GM12878 (cell line): ENCODE results near the gene SH3BGRL2. TPM values are rescaled to one million over a fixed set of nuclear protein-coding genes. Genes with fewer than 3 reads are reported as not detected.

Source experiments
- ATAC-seq: fragments of 200-7000 bp; cut with Tn5 transposase; 3 replicates; pipeline ENCODE4 v1.9.1; 2020; ENCODE audit warnings: mild to moderate bottlenecking, moderate library complexity
- BruUV-seq: library from RNA; stranded (reverse); fragments of 400-500 nt; replicated peaks from 2 replicates; lab custom pipeline; 2021; lab: Mats Ljungman, UMichigan
- CTCF ChIA-PET: fragments of 300-600 bp; sonication (Branson Sonifier 250); formaldehyde crosslinking; extraction: SDS; loops from one replicate; lab custom pipeline; 2021; ENCODE audit warnings: inconsistent platforms; lab: Yijun Ruan, JAX
- POLR2A ChIA-PET: fragments of 350-600 bp; formaldehyde crosslinking; extraction: SDS; loops from one replicate; lab custom pipeline; 2021; ENCODE audit warnings: inconsistent platforms; lab: Charles Lee
- RAD21 ChIA-PET: fragments of 300-600 bp; sonication (Branson Sonifier 250); formaldehyde crosslinking; loops from one replicate; lab custom pipeline; 2023; ENCODE audit warnings: antibody characterized with exemption; ENCODE audit not compliant: unreplicated experiment; lab: Charles Lee
- SMC1A ChIA-PET: fragments of 300-600 bp; sonication (Branson Sonifier 250); formaldehyde crosslinking; loops from one replicate; lab custom pipeline; 2023; ENCODE audit not compliant: unreplicated experiment, uncharacterized antibody; lab: Charles Lee
- DNase-seq: peaks from one replicate; pipeline ENCODE4 v3.0.0-alpha.2; 2011; ENCODE audit warnings: low read depth, low spot score
- FAIRE-seq: peaks from 3 replicates; lab custom pipeline; 2011; peaks lifted over from hg19 to GRCh38; lab: Jason Lieb, UNC
- H2AFZ ChIP-seq: 2 replicates; pipeline ENCODE4 v1.6.0; 2011; ENCODE audit warnings: low read depth, low read length, control low read depth; ENCODE audit not compliant: control insufficient read depth
- H3K27ac ChIP-seq: 2 replicates; pipeline ENCODE4 v1.5.1; 2011; ENCODE audit warnings: control low read depth; ENCODE audit not compliant: control insufficient read depth, insufficient read depth
- H3K27me3 ChIP-seq, 2 experiments: replicated peaks in 1 of 2; 2 replicates each; pipeline versions ENCODE4 v1.6.0 to v1.6.1; 2011; ENCODE audit warnings: low read length in 1 of 2; ENCODE audit not compliant: control insufficient read depth in 2 of 2, insufficient read depth in 2 of 2
- H3K36me3 ChIP-seq, 2 experiments: 2 replicates each; pipeline ENCODE4 v1.5.1; 2011; ENCODE audit warnings: low read length in 1 of 2; ENCODE audit not compliant: control insufficient read depth in 2 of 2, insufficient read depth in 2 of 2
- H3K4me1 ChIP-seq: 2 replicates; pipeline ENCODE4 v1.6.1; 2011; ENCODE audit warnings: mild to moderate bottlenecking, low read length, moderate library complexity, mixed read lengths; ENCODE audit not compliant: control insufficient read depth, insufficient read depth
- H3K4me2 ChIP-seq: 2 replicates; pipeline ENCODE4 v1.6.0; 2011; ENCODE audit warnings: control low read depth; ENCODE audit not compliant: control insufficient read depth, insufficient read depth
- H3K4me3 ChIP-seq: fragments of 200-600 bp; sonication (generic); 2 replicates; pipeline ENCODE4 v1.5.1; 2016
- H3K79me2 ChIP-seq: 2 replicates; pipeline ENCODE4 v1.6.0; 2011; ENCODE audit warnings: low read length; ENCODE audit not compliant: control insufficient read depth, insufficient read depth
- H3K9ac ChIP-seq: 2 replicates; pipeline ENCODE4 v1.8.0; 2011; ENCODE audit warnings: low read length, control low read depth, mixed read lengths; ENCODE audit not compliant: control insufficient read depth, insufficient read depth
- H3K9me3 ChIP-seq: replicated peaks from 3 replicates; pipeline ENCODE4 v1.5.1; 2011; ENCODE audit warnings: mild to moderate bottlenecking, low read length; ENCODE audit not compliant: control insufficient read depth, insufficient read depth
- H4K20me1 ChIP-seq: 2 replicates; pipeline ENCODE4 v1.6.0; 2011; ENCODE audit not compliant: control insufficient read depth, insufficient read depth
- BACH1 ChIP-seq: fragments of 450-650 bp; IDR thresholded peaks from 2 replicates; pipeline ENCODE4 v1.6.1; 2017; ENCODE audit warnings: mild to moderate bottlenecking, borderline replicate concordance
- BRCA1 ChIP-seq: IDR thresholded peaks from 2 replicates; pipeline ENCODE4 v1.6.1; 2011; ENCODE audit warnings: low read depth, low read length, improper control_type of control experiment
- E4F1 ChIP-seq: fragments of 450-650 bp; IDR thresholded peaks from 2 replicates; pipeline ENCODE4 v1.6.1; 2018; ENCODE audit warnings: borderline replicate concordance, mild to moderate bottlenecking; ENCODE audit not compliant: partially characterized antibody
- NBN ChIP-seq: fragments of 450-650 bp; IDR thresholded peaks from 2 replicates; pipeline ENCODE4 v1.6.1; 2016
- NKRF ChIP-seq: fragments of 450-650 bp; conservative IDR thresholded peaks from 2 replicates; pipeline ENCODE4 v1.6.1; 2017; ENCODE audit warnings: mild to moderate bottlenecking, moderate library complexity
- NRF1 ChIP-seq: conservative IDR thresholded peaks from 2 replicates; pipeline ENCODE4 v1.6.1; 2011; ENCODE audit warnings: mild to moderate bottlenecking, low read depth, low read length, improper control_type of control experiment
- POLR2AphosphoS5 ChIP-seq: IDR thresholded peaks from 2 replicates; pipeline ENCODE4 v1.6.1; 2011; ENCODE audit warnings: mild to moderate bottlenecking, low read length, inconsistent platforms
- SMAD1 ChIP-seq: fragments of 450-650 bp; IDR thresholded peaks from 2 replicates; pipeline ENCODE4 v1.6.1; 2018; ENCODE audit warnings: mild to moderate bottlenecking, low read depth; ENCODE audit not compliant: partially characterized antibody
- SMAD5 ChIP-seq: IDR thresholded peaks from 2 replicates; pipeline ENCODE4 v1.6.1; 2016; ENCODE audit warnings: antibody characterized with exemption, low read depth
- WGBS: methylation state at CpG from one replicate; pipeline ENCODE4 v1.1.6; 2016; ENCODE audit warnings: low lambda C conversion rate; ENCODE audit not compliant: insufficient replicate concordance, insufficient coverage; ENCODE audit errors: missing lambda C conversion rate; 5-methylcytosine and 5-hydroxymethylcytosine counted together
- in situ Hi-C: fragments of 300-500 bp; cut with MboI; formaldehyde crosslinking; loops from 9 replicates; pipeline ENCODE4 v1.14.3; 2018; ENCODE audit warnings: mixed read lengths
- intact Hi-C: fragments of 100-400 bp; cut with micrococcal nuclease; formaldehyde crosslinking; loops from one replicate; pipeline ENCODE4 v1.14.2; 2022; ENCODE audit not compliant: unreplicated experiment
- polyA plus RNA-seq, 11 experiments: library from polyadenylated mRNA; depleted of rRNA in 4 of 11; unstranded in 6 of 11; stranded (reverse) in 5 of 11; fragments of >200 nt; fragmentation: Nextera tagmentation in 4 of 11; fragmentation: Illumina TruSeq in 1 of 11; extraction: Ambion mirVana in 4 of 11; extraction: Trizol in 1 of 11; gene quantifications; 1 replicate in 1 of 11; 2 replicates in 10 of 11; pipeline versions ENCODE4 v1.2.1 to v1.2.3, GENCODE V29; 2011 to 2016; ENCODE audit warnings: inconsistent platforms in 2 of 11, missing spikeins in 2 of 11, low read depth in 1 of 11
- total RNA-seq, 4 experiments: library from RNA; depleted of rRNA in 3 of 4; stranded (reverse); fragments of >200 nt in 3 of 4; fragmentation: Illumina TruSeq in 1 of 4; extraction: Trizol in 1 of 4; gene quantifications; 2 replicates each; pipeline versions ENCODE4 v1.2.1 to v1.2.3, GENCODE V29; 2013 to 2021

SH3BGRL2 gene
- total and polyA plus RNA-seq, 10 of the 15 experiments (the other 5 are each of a cell fraction or from before 2014, with no cell fraction given): 0.03 to 0.37 (median 0.21) TPM

GRCh38 chr6:79598012-79598411, 33.1 kb upstream of the SH3BGRL2 start:
- DNase-seq (no peak), FAIRE-seq (no peak), ATAC-seq (no peak)
- H3K27ac ChIP-seq: no peak overlapping the region
- no peak overlapping the region for H3K4me3 ChIP-seq
- no peaks in the 10 kb centered on the region for H3K79me2 ChIP-seq
- H3K27me3 ChIP-seq: no peaks in the 10 kb centered on the region; a peak in 2 of 4 replicates
- H3K9me3 ChIP-seq: no peaks in the 10 kb centered on the region
- no peak for TF ChIP-seq E4F1
- TF ChIP-seq BACH1: no peak
- no peak for TF ChIP-seq SMAD5
- no peak for TF ChIP-seq POLR2AphosphoS5
- no peak for TF ChIP-seq NKRF
- TF ChIP-seq BRCA1: no peak
- no peak for TF ChIP-seq SMAD1
- TF ChIP-seq NRF1: no peak
- TF ChIP-seq NBN: no peak
- no peaks in the 10 kb centered on the region for H4K20me1 ChIP-seq
- ChIA-PET RAD21 (interaction anchor here (1.1 kb wide), 1 partner anchor 15 kb away, joined by 3 read pairs; no protein-coding TSS in a partner anchor), CTCF (no interaction called here), POLR2A (no interaction called here), SMC1A (no interaction called here)
- H3K36me3 ChIP-seq: no peaks in the 10 kb centered on the region
- no peak overlapping the region for H2AFZ ChIP-seq
- BruUV-seq: no TSS peak
- no peaks in the 10 kb centered on the region for H3K4me1 ChIP-seq
- intact Hi-C loops (no loop called here), in situ Hi-C loops (no loop called here)
- no peak overlapping the region for H3K9ac ChIP-seq
- WGBS: 26% methylated on average over 4 of the region's 4 CpGs
- H3K4me2 ChIP-seq: no peak overlapping the region
